Measurements from ENCODE around the gene CST7.

CST7 gene

DNA sequence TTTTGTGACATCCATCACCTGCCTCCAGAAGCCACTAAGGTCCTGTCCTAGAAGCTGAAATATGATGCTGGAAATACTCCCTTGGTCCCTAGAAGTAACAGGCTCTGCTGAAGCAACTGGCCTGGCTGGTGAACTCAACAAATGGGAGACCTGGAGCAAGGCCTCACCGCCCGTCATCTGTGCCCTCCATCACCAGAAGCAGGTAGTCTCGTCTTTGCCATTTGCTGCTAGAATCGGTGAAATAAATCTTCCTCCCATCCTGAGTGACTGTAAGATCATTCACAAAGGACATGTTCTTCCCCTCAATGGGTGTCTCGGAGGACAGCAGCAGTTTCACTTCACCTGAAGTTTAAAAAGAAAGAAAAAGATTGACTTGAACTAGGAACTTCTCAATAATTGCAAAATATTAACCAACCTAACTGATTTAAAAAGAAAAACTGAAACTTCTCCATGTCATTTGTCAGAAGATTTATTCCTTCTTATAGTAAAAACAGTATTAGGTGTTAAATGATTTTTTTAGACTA is 21.0 kb downstream of the CST7 start:
- TF ChIP-seq, protein P1, sequence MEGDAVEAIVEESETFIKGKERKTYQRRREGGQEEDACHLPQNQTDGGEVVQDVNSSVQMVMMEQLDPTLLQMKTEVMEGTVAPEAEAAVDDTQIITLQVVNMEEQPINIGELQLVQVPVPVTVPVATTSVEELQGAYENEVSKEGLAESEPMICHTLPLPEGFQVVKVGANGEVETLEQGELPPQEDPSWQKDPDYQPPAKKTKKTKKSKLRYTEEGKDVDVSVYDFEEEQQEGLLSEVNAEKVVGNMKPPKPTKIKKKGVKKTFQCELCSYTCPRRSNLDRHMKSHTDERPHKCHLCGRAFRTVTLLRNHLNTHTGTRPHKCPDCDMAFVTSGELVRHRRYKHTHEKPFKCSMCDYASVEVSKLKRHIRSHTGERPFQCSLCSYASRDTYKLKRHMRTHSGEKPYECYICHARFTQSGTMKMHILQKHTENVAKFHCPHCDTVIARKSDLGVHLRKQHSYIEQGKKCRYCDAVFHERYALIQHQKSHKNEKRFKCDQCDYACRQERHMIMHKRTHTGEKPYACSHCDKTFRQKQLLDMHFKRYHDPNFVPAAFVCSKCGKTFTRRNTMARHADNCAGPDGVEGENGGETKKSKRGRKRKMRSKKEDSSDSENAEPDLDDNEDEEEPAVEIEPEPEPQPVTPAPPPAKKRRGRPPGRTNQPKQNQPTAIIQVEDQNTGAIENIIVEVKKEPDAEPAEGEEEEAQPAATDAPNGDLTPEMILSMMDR (IDR thresholded peaks at IDR 0.05; ENCODE audit: low read depth, low read length): no peak
- H3K4me3 ChIP-seq (ENCODE audit: low read depth, low read length): no peak overlapping the region

DNA sequence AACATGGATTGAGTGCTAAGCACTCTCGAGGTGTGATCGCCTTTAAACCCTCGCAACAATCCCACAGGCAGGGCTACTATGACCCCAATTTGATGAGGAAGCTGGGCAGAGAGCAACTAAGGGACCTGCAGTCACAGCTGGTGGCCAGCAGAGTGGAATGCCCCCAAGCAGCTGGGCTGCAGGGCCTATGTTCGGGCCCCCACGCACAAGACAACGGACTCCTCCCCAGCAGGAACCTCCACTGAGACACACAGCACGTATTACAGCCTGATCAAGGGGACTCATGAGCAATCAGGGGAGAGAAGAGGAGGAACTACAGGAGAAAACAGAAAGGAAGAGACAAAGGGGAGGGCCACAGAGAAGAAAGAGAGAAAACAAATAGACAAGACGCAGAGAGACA is 21.7 kb downstream of the CST7 start:
- H3K4me3 ChIP-seq (ENCODE audit: low read depth, low read length): no peak overlapping the region
- TF ChIP-seq, protein P1 (IDR thresholded peaks at IDR 0.05; ENCODE audit: low read depth, low read length): no peak

DNA sequence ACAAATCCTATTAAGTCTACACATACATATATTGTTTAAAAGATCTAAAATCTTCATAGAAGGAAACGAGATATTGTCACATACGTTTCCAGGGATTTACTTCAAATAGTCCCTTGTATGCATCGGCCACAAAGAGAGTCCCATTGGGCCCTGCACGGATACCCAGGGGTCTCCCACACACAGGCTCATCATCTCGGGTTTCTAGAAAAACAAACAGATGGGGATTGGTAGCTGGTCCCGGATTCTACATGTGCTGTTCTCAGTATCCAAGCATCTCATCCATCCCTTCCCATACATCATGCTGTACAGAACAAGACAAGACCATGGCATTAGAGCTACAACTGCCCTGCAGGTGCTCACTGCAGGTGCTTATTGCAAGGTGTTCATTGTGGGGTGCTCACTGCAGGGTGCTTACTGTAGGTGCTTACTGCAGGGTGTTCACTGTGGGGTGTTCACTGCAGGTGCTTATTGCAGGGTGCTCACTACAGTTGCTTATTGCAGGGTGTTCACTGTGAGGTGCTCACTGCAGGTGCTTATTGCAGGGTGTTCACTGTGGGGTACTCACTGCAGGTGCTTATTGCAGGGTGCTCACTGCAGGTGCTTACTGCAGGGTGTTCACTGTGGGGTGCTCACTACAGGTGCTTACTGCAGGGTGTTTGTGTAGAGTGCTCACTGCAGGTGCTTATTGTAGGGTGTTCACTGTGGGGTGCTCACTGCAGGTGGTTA is 22.5 kb downstream of the CST7 start:
- TF ChIP-seq, protein P1 (IDR thresholded peaks at IDR 0.05; ENCODE audit: low read depth, low read length): no peak
- H3K4me3 ChIP-seq (ENCODE audit: low read depth, low read length): no peak overlapping the region

DNA sequence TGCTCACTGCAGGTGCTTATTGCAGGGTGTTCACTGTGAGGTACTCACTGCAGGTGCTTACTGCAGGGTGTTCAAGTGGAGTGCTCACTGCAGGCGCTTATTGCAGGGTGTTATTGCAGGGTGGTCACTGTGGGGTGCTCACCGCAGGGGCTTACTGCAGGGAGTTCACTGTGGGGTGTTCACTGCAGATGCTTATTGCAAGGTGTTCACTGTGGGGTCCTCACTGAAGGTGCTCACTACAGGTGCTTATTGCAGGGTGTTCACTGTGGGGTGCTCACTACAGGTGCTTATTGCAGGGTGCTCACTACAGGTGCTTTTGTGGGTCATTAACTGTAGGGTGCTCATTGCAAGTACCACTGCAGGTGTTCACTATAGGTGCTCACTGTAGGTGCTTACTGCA is 23.3 kb downstream of the CST7 start:
- no peak overlapping the region for H3K4me3 ChIP-seq (ENCODE audit: low read depth, low read length)

DNA sequence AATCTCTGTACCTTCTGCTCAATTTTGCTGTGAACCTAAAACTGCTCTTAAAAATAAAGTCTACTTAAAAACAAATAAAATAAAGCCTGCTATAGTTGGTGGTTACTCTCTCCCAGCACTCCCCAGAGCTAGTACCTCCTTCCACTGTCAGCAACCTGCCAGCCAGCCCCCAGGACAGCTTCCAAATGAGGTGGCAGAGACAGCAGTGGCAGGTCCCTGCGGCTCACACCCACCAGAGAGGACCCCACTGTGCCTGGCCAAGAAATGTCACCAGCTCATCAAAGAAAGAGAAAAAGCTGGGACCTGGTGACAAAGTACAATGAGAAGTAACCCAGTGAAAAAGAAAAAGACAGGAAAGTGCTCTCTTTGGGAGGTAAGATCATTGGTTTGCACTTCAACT is 28.3 kb downstream of the CST7 start:
- TF ChIP-seq, protein P1 (IDR thresholded peaks at IDR 0.05; ENCODE audit: low read depth, low read length): no peak

More for the DNA sequence above, 23.3 kb downstream of the CST7 start:
- TF ChIP-seq, protein P1 (IDR thresholded peaks at IDR 0.05; ENCODE audit: low read depth, low read length): no peak

DNA sequence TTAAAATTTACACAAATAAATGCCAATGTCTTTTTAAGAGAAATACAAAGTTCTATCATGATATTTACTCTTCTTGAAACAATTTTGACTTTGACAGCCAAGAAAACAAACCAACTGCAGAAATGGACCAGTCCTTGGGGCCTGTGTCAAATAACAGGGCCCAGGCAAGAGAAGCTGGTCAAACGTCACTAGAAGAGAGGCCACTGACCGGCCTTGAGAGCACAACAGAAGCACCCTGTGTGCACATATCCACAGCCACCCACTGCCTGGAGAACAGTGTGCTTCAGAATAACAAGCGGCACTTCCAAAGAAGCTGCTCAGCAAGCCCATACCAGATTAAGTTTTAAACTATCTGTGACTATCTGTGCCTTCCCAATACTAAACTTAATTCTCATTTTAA is 28.7 kb downstream of the CST7 start:
- H3K4me3 ChIP-seq (ENCODE audit: low read depth, low read length): no peak overlapping the region
- TF ChIP-seq, protein P1 (IDR thresholded peaks at IDR 0.05; ENCODE audit: low read depth, low read length): no peak

More for the DNA sequence above, 28.3 kb downstream of the CST7 start:
- no peak overlapping the region for H3K4me3 ChIP-seq (ENCODE audit: low read depth, low read length)

DNA sequence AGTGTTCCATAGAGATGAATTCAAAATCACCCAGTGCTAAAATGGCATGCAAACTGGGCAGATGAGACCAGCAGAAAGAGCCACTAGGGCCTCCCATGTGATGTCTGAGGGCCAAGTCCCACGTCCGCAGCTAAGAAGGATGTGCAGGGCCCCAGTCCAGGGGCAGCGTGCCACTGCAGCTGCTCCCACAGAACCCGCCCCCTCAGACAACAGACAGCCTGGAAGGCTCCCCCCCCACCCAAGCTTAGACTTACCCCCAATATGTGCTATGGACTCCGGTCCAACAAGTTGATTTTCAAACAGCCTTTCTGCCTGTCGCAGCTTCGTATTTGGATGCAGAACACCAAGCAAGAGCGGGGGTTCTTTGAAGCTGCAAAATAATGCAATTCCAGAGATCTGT is 29.4 kb downstream of the CST7 start:
- H3K4me3 ChIP-seq (ENCODE audit: low read depth, low read length): no peak overlapping the region
- TF ChIP-seq, protein P1 (IDR thresholded peaks at IDR 0.05; ENCODE audit: low read depth, low read length): no peak
